Spleen (tissue), 11 donors: ENCODE results near the gene GYG2. TPM values are rescaled to one million over a fixed set of nuclear protein-coding genes. Genes with fewer than 3 reads are reported as not detected.

Experiments
- DNase-seq: peaks from one replicate; pipeline ENCODE4 v3.0.0-alpha.2; 2020
- H3K27ac ChIP-seq, 8 donors: fragments of 200-600 bp; sonication (generic) in 7 of 8; 1 replicate in 4 of 8; 2 replicates in 4 of 8; pipeline versions ENCODE4 v1.5.0 to v1.8.0; 2016 to 2021; ENCODE audit warnings: inconsistent platforms in 4 of 8, mild to moderate bottlenecking in 4 of 8, moderate library complexity in 1 of 8
- H3K27me3 ChIP-seq, 7 donors: fragments of 200-600 bp; sonication (generic) in 6 of 7; replicated peaks in 1 of 7; 1 replicate in 4 of 7; 2 replicates in 3 of 7; pipeline versions ENCODE4 v1.5.0 to v1.8.0; 2016 to 2021; ENCODE audit warnings: inconsistent platforms in 3 of 7, mild to moderate bottlenecking in 1 of 7
- H3K36me3 ChIP-seq, 6 donors: fragments of 200-600 bp; sonication (generic) in 5 of 6; 1 replicate in 4 of 6; 2 replicates in 2 of 6; pipeline versions ENCODE4 v1.5.0 to v1.8.0; 2016 to 2021; ENCODE audit warnings: inconsistent platforms in 2 of 6
- H3K4me1 ChIP-seq, 6 donors: fragments of 200-600 bp; sonication (generic) in 5 of 6; 1 replicate in 3 of 6; 2 replicates in 3 of 6; pipeline versions ENCODE4 v1.5.0 to v1.8.0; 2016 to 2021; ENCODE audit warnings: inconsistent platforms in 3 of 6
- H3K4me3 ChIP-seq, 8 donors: fragments of 200-600 bp; sonication (generic) in 7 of 8; 1 replicate in 4 of 8; 2 replicates in 4 of 8; pipeline versions ENCODE4 v1.5.0 to v1.8.0; 2016 to 2021; ENCODE audit warnings: inconsistent platforms in 4 of 8, mild to moderate bottlenecking in 4 of 8, moderate library complexity in 2 of 8
- H3K9me3 ChIP-seq, 8 donors: fragments of 200-600 bp; sonication (generic) in 7 of 8; 1 replicate in 4 of 8; 2 replicates in 4 of 8; pipeline versions ENCODE4 v1.5.0 to v1.8.0; 2016 to 2021; ENCODE audit warnings: inconsistent platforms in 4 of 8
- CTCF ChIP-seq, 11 experiments: fragments of 200-600 bp in 7 of 11; fragments of 450-650 bp in 4 of 11; sonication (generic) in 4 of 11; IDR thresholded peaks in 8 of 11; conservative IDR thresholded peaks in 3 of 11; 1 replicate in 7 of 11; 2 replicates in 4 of 11; pipeline versions ENCODE4 v1.4.0 to v1.8.0; 2016 to 2021; ENCODE audit warnings: antibody characterized with exemption in 11 of 11, inconsistent platforms in 4 of 11, mild to moderate bottlenecking in 1 of 11
- POLR2A ChIP-seq, 3 donors: fragments of 450-650 bp; IDR thresholded peaks; one replicate each; pipeline ENCODE4 v1.5.1; 2017; ENCODE audit warnings: antibody characterized with exemption in 3 of 3, mild to moderate bottlenecking in 1 of 3
- POLR2AphosphoS5 ChIP-seq, 3 donors: sonication (generic); formaldehyde crosslinking; IDR thresholded peaks; one replicate each; pipeline ENCODE4 v1.5.1; 2017; ENCODE audit warnings: antibody characterized with exemption in 3 of 3
- WGBS, 5 donors: extraction: QIAGEN DNeasy Blood & Tissue Kit in 3 of 5; methylation state at CpG; one replicate each; pipeline versions ENCODE4 v1.1.5 to v1.1.7; 2013 to 2018; 5-methylcytosine and 5-hydroxymethylcytosine counted together
- intact Hi-C: fragments of 100-400 bp; cut with DNase I; formaldehyde crosslinking; loops from one replicate; pipeline ENCODE4 v1.15.0; 2023; ENCODE audit warnings: low total_unique reads
- polyA plus RNA-seq, 3 donors: library from polyadenylated mRNA; stranded (reverse); fragments of 200-250 nt; gene quantifications; one replicate each; pipeline ENCODE4 v1.2.1, GENCODE V29; 2013
- total RNA-seq, 7 donors: library from RNA; depleted of rRNA in 3 of 7; stranded (reverse); fragments of >200 nt in 3 of 7; fragmentation: NEBNext Ultra II Directional in 4 of 7; extraction: Animal tissue kit (Norgen Biotek cat#: 25700) in 4 of 7; gene quantifications; one replicate each; pipeline versions ENCODE4 v1.1.0 to v1.2.1, GENCODE V29; 2016 to 2021
- donor health status: healthy with polysubstance abuse.
- donor health status: DM: no; HTN: no; CAD: no; lungs with moderate emphysema.
- donor health status: DM: no; HTN: no; CAD: no.
- donor health status: Bipolar disorder and iron deficiency.
- donor health status: healthy.
- donor health status: DM: no; HTN: no; CAD: no.
- donor health status: DM: yes; HTN: yes; CAD: no.

The GYG2 gene
- total and polyA plus RNA-seq, 10 donors: 0.22 to 0.92 (median 0.35) TPM; not detected in 2

- 81 to 95% (median 91%) methylated on average over 7 of the region's 7 CpGs for WGBS, 5 donors
- H3K27ac ChIP-seq: no peak overlapping the region
- no peak for TF ChIP-seq CTCF (IDR thresholded peaks at IDR 0.05 in 8 of 11, conservative IDR thresholded peaks at IDR 0.05 in 3 of 11)
- no peak for TF ChIP-seq POLR2AphosphoS5 (IDR thresholded peaks at IDR 0.05)
- no peak for TF ChIP-seq POLR2A (IDR thresholded peaks at IDR 0.05)
- peaks cover 0 to 15% (median 1%) of the 10 kb centered on the region in 8 donors for H3K9me3 ChIP-seq
- no peak overlapping the region for H3K4me3 ChIP-seq
- H3K27me3 ChIP-seq: peaks cover 0 to 4% (median 0%) of the 10 kb centered on the region in 7 donors
- no peak for DNase-seq
- H3K36me3 ChIP-seq: no peaks in the 10 kb centered on the region
- intact Hi-C loops: no loop called here
- H3K4me1 ChIP-seq: no peaks in the 10 kb centered on the region
Measured at GRCh38 chrX:2867206-2867605, 38.5 kb downstream of the GYG2 start.

- Histone ChIP-seq H3K4me3 (no peak overlapping the region), H3K27ac (no peak overlapping the region), H3K4me1 (no peaks in the 10 kb centered on the region), H3K36me3 (no peaks in the 10 kb centered on the region), H3K9me3 (peaks cover 0 to 15% (median 1%) of the 10 kb centered on the region in 8 donors), H3K27me3 (peaks cover 0 to 4% (median 0%) of the 10 kb centered on the region in 7 donors)
- DNase-seq: no peak
- intact Hi-C loops: no loop called here
- TF ChIP-seq CTCF (IDR thresholded peaks at IDR 0.05 in 8 of 11, conservative IDR thresholded peaks at IDR 0.05 in 3 of 11): no peak
- TF ChIP-seq POLR2A (IDR thresholded peaks at IDR 0.05): no peak
Measured at GRCh38 chrX:2870650-2871049, 41.9 kb downstream of the GYG2 start.

GRCh38 chrX:2871831-2872230 is 43.1 kb downstream of the GYG2 start:
- peaks cover 0 to 15% (median 1%) of the 10 kb centered on the region in 8 donors for H3K9me3 ChIP-seq
- 72 to 83% (median 80%) methylated on average over 2 of the region's 2 CpGs for WGBS, 5 donors
- peaks cover 0 to 4% (median 0%) of the 10 kb centered on the region in 7 donors for H3K27me3 ChIP-seq
- no peak for DNase-seq
- H3K27ac ChIP-seq: no peak overlapping the region
- intact Hi-C loops: no loop called here
- no peaks in the 10 kb centered on the region for H3K4me1 ChIP-seq
- no peak overlapping the region for H3K4me3 ChIP-seq
- no peak for TF ChIP-seq POLR2AphosphoS5 (IDR thresholded peaks at IDR 0.05)
- no peak for TF ChIP-seq POLR2A (IDR thresholded peaks at IDR 0.05)
- no peak for TF ChIP-seq CTCF (IDR thresholded peaks at IDR 0.05 in 8 of 11, conservative IDR thresholded peaks at IDR 0.05 in 3 of 11)
- no peaks in the 10 kb centered on the region for H3K36me3 ChIP-seq

GRCh38 chrX:2872671-2873277 is 44.0 kb downstream of the GYG2 start:
- WGBS, 5 donors: 86 to 97% (median 91%) methylated on average over 7 of the region's 7 CpGs
- Histone ChIP-seq H3K36me3 (no peaks in the 10 kb centered on the region), H3K4me1 (no peaks in the 10 kb centered on the region), H3K9me3 (peaks cover 0 to 15% (median 1%) of the 10 kb centered on the region in 8 donors), H3K4me3 (no peak overlapping the region), H3K27me3 (no peaks in the 10 kb centered on the region), H3K27ac (no peak overlapping the region)
- no peak for DNase-seq
- intact Hi-C loops: no loop called here
- TF ChIP-seq CTCF (IDR thresholded peaks at IDR 0.05 in 8 of 11, conservative IDR thresholded peaks at IDR 0.05 in 3 of 11) (no peak), POLR2AphosphoS5 (IDR thresholded peaks at IDR 0.05) (no peak), POLR2A (IDR thresholded peaks at IDR 0.05) (no peak)
